NCI-H524 treated with DMSO at 0.1 percent for 48 hours (cell line): Measurements from ENCODE around the gene THSD4.
A peak's percentile ranks its signal among the peaks of the same experiment; 100 is the strongest.

ENCODE experiments used
- DNase-seq: peaks from one replicate; lab custom pipeline; 2025; lab: John Stamatoyannopoulos, UW

THSD4 gene

DNA sequence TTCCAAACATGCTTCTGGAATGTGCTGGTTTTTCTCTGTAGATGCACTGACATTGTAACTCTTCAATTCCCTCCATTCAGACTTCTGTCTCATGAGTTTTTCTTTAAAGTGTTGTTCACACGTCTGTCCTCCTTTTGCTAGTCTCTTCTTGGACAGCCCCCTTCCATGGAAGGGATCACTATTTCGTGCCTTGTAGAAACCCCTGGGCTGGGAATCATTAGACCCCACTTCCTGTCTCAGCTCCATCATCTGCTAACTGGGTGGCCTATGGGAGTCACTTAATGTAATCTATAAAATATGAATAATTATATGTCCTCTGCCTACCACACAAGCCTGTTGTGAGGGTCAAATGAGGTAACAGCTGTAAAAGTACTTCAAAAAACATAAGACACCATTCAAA lies 110.6 kb downstream of the THSD4 start:
- DNase-seq = no peak

DNA sequence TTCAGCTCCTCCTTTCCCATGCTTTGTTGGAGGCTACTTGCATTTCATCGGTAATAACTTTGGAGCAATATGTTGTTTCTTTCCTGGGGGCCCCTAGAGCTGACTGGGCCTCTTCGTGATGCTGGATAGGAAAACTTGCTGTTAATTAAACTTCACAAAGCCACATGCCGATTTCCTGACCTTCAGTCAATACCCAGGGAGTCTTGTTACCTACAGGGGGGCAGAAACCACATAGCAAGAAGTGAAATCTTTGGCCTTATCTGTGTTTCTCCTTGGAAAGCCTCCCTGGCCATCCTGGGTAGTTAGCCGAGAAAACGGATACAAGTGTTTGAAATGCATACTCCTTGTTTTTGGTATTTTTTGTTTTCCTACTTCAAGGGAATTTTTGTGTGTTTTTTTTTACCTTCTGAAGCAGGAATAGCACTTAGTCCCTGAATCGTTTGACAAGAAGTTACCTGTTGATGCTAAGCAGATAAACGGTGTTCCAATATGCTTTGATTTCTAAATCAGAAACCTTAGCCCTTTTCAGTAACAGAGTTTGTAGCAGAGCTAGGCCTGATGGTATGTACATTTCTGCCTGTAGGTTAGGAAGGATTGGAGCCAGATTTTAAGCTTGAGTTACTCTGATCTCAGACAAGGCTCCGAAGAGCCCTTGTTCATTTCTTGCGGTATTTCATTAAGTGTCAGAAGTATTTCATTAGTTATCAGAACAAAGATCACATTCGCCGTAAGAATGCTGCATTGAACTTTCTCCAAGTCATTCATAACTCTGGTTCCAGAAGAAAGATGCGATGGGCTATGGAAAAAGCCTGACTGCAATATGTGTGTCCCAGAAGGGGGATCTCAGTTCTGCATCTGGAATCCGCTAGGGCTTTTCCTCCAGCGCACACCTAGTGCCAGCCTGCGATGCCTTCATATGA lies 111.5 kb downstream of the THSD4 start:
- no peak for DNase-seq

DNA sequence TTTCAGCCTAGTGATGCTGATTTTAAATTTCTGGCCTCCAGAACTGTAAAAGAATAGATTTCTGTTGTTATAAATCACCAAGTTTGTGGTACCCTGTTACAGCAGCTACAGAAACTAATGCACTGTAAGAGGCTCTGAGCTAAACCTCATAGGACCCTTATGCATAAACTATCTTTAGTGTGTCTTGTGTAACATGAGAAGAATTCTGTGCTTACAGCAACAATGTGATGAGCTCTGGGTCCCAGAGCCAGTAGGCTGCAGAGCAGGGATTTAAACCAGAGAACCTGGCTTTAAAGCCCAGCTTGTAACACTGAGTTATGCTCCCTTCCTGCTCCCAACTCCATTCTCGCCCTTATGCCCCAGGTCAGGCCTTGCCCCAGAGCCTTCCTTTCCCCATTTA lies 113.1 kb downstream of the THSD4 start:
- no peak for DNase-seq

DNA sequence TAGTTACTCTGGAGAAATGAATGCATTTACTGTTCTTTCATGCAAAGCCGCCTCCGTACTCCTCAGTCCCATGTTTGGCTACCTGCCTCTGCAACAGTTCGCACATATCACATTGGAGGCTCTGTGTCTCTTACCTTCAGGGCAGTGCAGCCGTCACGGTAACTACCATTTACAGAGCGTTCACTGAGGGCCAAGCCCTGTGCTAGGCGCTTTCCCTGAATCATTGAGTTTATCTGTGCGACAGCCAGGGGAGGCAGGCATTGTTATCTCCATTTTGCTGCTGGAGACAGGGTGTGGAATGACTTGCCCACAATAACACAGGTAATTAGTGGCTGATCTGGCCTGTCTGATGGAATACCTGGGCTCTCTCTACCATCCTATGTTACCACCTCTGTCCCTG lies 115.0 kb downstream of the THSD4 start:
- no peak for DNase-seq

DNA sequence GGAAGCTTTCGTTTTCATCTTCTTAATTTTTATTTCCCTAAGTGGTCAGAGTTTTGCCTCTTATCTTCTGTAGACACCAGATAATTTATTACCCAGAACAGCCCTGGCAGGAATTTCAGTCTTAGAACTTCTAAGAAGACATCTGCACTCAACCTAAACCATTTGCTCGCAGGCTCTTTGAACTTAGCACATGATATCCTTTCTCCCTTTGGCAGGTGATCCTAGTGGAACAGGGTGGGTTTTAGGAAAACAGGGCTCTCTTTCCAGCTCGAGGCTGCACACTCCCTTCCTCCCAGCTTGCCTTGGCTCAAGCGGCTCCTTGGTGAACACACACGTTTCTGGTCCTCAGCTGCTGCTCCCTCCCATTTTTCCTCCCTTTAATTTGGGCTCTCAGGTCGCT lies 116.5 kb downstream of the THSD4 start:
- no peak for DNase-seq

DNA sequence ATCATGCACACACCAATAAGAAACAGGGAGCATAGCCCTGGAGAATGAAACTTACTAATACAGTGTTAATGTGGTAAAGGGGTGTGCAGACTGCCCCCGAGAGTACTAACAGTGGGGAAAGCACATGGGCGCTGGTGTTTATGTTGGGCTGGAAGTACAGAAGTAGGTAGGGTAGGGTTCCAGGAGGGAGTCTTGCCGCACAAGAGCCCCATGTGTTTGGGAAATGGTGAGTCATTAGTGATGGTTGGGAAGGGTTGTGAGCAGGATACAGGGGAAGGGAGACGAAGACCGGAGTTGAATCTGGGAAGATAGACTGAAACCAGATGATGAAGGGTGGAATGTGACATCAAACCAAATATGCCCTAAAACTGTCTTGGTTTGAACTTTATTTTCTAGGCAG lies 117.1 kb downstream of the THSD4 start:
- no peak for DNase-seq

DNA sequence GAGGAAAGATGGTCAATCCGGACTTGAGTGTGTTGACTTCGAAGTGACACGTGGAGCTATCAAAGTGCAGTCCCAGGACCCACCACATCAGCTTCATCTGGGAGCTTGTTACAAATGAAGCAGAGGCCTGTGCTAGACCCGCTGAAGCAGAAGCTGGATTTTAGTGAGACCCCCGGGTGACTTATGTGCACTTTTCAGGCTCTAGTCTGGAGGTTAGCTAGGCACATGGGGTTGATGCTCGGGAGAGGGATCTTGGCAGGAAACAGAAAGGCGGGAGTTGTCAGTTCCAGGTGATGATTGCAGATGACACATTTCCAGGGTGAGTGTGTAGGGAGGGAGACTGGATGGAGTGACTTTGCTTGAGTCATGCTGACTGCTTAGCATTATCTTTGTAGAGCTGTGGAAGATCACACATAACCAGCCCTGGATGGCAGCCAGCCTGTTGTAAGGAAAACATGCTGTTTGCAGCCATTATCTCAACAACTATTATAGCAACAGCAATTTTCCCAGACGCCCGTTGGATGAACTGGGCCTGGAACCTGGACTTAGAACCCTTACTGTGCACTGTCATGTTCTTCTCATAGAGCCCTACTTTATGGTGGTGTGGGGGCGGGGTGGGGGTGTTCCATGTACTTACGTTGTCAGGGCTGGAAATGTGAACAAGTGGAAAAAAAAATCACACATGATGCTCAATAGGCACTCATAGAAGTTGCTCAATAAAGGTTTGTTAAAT lies 122.4 kb downstream of the THSD4 start:
- DNase-seq = no peak

DNA sequence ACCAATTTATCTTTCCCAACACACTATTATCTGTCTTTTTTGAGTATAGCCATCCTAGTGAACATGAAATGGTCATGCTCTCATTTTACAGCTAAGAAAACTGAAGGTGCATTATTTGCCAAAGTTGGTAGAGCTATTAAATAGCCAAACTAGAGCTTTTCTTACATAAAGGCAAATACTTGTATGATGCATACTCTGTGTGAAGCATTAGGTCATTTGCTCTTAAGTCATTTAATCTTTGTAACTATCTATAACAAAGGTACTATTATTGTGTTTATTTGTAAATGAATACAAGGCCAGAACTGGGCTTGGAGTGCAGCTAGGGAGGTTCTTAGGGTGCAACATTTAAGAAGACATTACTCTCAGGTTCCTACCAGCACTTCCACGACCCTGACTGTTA lies 123.7 kb downstream of the THSD4 start:
- no peak for DNase-seq

DNA sequence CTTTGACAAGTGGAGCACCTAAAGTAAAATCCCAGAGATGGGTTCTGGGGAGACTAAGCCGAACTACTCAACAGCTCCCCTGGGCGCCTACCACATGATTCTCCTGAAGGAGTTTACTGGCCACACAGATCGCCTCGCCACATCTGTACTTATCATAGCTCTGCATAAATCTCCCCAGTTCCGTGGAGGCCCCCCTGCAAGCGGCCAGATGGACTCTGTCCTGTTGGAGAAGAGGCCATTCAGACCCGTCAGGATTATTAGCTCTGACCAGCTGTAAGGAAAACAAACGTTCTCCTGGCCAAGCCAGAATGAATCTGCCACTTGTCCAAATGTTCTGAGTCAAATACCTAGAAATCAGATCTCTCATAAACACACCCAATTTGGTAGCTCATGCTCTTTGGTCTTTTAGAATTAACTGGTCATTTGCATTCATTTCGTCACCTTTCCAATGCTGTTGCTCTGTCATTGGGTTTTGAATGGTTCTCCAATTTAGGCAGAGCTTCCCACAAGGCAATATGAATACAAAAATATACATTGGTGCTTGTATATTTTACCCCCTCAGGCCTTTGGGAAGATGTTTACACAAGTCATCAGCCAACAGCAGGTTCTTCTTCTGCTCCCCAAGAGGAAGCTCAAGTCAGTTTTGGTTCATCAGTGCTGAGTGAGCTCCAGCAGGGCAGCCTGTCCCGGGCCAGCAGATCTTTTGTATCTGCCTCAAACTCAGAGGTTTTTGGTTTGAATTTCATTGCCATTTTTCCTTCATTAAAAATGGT lies 124.5 kb downstream of the THSD4 start:
- DNase-seq = no peak

DNA sequence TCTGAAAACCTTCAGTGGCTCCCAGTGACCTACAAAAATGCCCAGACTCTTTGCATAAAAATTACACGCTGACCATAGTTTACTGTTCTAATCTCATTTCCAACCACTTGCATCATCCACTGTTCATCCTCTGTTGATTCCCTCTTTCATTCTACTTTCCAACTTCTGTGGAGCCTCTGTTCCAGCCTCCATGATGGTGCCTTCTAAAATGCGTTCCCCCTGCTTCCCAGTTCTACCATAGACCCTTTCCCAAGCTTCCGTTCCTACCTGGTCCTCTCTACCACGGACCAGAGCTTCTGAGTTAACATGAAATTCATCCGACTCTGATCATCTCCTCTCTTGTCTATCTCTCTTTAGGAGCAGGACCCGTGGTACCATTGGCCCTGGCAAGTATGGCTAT lies 127.0 kb downstream of the THSD4 start:
- DNase-seq = no peak

DNA sequence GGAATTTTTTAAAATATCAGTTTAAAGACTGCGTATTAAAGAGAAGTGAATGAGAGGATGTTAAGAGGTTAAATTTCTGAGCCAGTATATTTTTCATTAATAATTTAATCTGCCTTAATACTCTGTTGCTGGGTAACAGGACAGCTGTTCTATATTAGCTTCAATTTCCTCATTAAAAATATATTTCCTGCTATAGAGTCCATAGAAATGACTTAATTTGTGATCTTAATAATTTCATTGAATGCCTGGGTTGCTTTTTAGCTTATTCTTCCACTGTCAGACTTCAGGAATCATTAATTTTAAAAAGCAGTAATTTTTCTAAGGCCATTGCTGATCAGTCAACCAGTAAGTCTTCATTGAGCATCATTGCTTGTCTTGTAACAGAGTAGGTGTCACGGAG lies 129.0 kb downstream of the THSD4 start:
- no peak for DNase-seq

DNA sequence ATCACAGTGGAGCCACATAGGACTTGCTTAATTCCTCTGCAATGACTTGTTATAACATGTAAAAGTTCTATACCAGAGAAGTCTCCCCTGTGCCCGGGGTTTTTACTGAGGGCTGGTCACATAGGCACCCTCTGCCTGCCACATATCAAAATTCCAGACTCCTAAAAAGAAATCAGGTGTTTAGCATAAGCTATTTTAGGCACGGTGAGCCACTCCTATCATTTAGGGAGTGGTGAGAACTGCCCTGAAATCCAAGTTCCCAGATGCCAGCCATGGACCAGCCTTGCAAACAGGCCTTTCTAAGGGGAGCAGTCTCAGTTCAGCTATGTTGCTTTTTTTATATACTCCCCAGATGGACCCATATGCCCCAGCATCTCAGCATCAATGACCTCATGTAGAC lies 130.3 kb downstream of the THSD4 start:
- DNase-seq = no peak

DNA sequence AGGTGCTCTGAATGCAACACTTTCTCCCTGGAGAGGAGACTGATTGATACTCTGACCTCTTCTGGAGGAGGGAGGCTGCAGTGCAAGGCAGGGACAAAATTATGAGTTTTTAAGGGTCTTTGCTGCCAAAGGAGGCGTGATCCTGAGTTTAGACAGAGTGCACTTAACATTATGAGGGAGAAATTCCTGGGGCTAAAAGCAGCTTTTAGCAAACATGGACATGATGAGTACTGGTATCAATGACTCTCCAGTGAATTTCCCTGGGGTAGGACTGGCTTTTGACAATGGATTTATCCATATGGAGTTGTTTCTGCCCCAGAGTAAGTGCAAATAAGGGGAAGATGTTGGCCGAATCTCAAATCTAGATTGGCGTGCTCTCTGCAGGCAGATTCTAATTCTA lies 133.1 kb downstream of the THSD4 start:
- DNase-seq = no peak

DNA sequence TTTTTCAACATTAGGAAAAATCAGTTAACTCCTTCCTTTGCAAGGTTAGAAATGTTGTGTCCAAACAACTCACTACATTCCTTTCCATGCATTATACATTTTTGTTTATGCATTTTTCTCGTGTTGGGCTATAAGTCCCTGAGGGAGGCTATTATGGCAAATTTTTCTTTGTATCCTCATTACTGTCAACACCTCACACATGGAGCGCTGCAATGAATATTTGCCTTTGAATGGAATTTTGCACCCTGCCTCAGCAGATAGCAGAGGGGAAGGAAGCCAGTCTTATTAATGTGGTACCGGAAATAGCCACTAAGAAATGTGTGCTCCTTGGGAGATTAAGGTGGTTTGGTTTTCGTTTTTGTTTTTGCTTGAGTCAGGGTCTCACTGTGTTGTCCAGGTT lies 134.7 kb downstream of the THSD4 start:
- no peak for DNase-seq

DNA sequence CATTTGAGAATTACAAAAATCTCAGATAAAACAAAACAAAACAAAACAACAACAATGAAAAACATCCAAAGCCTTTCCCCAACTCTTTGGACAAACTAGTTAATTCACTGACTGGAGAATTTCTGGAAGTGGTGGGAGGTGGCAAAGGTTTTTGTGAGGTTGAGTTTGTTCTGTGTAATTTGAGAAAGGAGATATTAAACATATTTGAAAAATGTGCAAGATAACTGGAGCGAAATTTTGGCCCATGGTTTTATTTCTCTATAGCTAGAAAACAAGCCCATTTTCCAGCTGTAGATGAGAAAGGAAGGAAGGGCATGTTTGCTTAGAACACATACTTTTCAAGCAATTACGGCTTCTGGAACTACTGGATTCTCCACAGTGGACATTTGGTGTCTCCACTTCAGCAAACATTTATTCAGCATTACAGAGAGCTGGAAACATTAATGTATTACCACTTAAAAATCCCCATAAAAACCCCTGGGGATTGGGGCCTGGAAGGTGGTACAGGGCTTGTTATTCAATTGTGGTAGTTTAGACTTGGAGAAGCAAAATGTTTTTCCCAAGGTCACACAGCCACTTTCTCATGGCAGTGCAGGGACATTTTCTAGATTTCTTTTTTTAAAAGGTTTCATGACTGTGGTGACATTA lies 135.8 kb downstream of the THSD4 start:
- no peak for DNase-seq

DNA sequence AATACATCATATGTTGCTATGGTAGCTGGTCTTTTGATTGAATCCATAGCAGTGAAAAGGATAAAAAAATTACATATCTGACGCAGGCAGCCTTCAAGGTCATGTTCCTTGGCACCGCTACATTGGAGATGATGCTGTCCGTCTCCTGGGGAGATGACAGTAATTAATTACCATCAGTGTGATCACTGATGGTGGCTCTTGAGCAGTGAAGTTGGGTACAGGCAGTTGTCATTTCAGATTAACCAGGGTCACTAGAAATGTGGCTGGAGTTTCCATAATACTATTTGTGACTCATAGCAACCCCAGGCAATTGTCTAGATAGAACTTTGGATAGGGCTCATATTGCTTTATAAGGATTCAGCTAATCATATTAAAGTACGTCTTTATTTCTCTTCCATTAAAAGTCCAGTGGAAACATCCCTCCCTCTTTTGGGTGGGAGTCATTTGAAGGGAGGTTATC lies 136.3 kb downstream of the THSD4 start:
- no peak for DNase-seq

DNA sequence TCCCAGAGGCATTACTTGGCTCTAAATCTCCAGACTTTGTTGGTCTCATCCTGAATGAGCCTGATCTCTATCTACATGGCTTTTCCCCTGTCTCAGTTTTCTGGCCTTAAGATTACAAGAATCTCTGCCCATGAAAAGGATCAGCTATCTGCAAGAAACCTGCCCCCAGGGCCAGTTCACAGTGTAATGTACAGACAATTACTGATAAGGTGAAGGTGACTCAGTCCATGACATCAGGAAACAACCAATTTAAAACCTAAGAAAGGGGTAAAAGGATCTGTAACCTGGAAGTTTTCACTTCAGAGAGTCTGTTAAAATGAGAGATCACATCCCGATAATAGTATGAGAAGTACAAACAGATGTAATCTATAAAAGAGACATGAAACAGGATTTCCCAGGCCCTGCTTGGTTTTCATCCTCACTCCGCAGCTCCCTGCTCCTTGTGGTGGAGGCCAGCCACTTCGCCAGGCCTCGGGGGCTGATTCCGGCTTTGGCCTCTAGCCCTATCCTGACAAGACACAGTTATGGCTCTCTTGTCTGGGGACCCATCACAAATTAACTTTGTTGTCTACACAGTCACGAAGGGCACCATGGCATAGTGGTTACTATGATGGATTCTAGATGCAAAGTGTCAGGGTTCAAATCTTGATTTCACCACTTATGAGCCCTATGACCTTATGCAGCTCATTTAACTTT lies 136.9 kb downstream of the THSD4 start:
- no peak for DNase-seq

DNA sequence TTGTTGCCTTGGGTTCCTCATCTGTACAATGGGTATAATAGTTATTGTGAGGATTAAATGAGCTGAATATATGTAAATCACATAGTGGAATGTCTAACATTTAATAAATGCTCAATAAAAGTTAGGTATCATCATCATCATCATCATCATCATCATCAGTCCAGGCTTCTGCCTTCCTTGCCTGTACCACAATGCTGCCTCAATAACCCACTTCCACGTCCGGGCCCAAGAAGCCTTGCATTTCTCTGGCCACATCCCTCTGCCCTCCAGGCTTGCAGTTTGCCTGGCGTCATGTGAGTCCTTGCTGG lies 137.4 kb downstream of the THSD4 start:
- DNase-seq = no peak

DNA sequence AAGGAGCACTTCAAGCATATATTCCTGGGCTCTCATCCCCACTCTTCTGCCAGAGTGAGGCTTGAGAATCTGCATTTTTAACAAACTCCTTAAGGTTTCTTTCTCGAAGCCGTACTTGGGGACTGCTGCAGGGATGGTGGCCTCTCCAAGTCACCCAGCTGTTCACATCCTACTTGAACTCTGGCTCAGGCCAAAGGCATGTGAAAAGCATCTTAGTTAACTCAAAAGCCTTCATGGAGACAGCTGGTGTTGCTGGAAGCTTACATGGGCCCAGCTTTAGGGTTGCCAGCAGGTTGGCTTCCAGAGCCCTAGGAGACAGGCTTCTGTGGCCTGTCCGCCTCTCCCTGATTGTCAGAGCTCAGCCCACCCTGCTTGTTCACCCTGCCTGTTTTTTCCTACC lies 139.2 kb downstream of the THSD4 start:
- DNase-seq = peak; percentile 21

DNA sequence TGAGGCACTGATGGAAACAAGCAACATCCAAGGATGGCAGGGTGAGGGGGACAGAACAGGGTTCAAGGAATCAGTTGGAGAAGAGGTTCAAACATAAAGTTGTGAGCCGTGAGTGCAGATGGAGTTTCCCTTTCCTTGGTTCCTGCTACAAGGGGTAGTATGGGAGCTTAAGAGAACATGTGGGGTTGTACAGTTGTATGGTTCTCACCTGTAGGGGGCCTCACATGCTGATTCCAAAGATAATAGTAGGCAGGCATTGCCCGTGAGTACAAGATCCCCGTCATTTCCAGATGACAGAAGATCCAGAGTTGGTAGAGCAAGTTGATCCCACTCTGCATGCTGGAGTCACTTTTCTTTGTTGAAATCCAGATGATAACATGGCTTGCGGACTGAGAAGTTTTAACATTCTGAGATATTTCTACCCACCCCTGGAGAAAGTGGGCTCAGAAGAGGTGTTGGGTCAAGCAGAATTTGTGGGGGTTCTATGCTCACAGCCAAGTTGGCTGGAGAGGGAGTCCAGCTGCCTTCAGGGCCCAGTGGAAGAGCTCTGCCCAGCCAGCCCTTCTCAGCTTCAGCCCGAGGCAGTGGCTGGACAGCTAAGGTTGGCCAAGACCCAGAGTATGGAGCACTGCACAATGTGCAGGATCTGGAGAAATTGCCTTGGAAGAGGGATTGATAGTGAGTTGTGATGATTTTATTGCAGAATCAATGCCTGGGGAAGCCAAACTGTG lies 141.8 kb downstream of the THSD4 start:
- no peak for DNase-seq

DNA sequence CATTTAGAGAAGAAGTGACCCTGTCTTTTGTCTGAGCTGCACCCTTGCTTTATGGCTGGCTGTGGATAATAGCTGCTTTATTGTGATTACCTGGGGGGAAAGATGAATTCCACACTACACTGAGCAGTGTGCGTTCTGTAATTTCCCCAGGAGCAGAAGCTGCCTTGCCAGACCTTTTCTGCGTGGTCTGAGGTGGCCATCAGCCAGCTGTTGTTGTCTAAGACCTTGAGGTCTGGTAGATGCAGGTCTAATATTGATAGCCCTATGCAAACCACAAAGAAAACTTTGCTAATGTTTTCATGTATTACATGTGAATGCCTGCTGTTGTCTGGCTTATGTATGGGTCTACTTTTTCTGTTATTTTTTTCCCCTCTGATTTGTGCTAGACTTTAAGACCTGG lies 144.6 kb downstream of the THSD4 start:
- DNase-seq = no peak
